HG03139 (cell line): Measurements from ENCODE around the gene GABRR1.

Source experiments
- ATAC-seq: cut with Tn5 transposase; IDR thresholded peaks from one replicate; pipeline ENCODE4 v1.9.1; 2021; ENCODE audit not compliant: unreplicated experiment

Gene GABRR1

DNA sequence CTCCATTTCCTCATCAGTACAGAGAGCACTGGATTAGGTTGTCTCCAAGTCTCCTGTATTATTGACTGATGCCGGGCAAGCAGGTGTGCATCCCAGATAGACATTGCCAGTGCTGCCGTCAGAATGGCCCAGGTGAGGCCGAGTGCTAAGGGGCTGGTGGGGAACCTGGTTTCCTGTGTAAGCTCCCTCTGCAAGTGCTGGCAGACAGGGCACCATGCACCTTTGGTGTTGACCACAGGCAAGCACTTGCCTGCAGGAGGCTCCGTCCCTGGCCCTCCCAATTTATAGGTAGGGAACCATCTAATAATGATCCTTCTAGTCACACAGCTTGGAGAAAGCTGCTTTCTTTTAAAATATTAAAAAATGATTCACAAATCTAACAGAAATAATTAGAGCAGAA lies 747 bp downstream of the GABRR1 start:
- ATAC-seq: no peak

DNA sequence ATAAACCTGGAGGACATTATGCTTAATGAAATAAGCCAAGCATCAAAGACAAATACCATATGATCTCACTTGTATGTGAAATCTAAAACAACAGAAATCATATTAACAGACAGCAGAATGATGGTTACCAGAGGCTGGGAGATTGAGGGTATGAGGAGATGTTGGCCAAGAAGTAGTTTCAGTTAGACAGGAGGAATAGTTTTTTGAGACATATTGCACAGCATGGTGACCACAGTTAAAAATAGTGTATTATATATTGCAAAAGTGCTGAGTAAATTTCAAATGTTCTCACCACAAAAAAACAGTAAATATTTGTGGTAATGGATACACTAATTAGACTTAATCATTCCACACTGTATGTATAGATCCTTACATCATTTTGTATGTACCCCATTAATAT lies 1.8 kb downstream of the GABRR1 start:
- ATAC-seq: no peak

DNA sequence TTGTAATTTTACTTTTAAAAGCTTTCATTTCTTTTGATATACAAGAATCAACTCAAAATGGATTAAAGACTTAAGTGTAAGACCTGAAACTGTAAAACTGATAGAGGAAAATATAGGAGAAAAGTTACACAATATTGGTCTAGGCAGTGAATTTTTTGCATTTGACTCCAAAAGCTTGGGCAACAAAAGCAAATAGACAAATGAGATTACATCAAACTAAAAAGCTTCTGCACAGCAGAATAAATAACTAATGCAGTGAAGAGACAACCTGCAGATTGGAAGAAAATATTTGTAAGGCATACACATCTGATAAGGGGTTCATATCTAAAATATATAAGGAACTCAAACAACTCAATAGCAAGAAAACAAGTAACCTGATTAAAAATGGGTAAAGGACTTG lies 3.0 kb downstream of the GABRR1 start:
- ATAC-seq: no peak

DNA sequence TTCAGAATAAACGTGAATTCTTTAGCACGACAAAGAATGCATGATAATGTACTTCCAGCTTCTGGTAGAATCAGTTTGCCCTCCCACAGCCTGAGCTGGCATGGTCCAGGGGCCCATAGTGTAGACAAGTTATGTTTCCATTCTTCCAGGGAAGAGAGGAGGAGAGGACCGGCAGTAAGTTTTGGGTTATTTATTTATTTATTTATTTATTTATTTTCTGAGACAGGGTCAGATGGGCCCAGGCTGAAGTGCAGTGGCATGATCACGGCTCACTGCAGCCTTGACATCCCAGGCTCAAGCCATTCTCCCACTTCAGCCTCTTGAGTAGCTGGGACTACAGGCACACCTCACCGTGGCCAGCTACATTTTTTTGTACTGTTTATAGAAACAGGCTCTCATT lies 4.7 kb downstream of the GABRR1 start:
- ATAC-seq: no peak

DNA sequence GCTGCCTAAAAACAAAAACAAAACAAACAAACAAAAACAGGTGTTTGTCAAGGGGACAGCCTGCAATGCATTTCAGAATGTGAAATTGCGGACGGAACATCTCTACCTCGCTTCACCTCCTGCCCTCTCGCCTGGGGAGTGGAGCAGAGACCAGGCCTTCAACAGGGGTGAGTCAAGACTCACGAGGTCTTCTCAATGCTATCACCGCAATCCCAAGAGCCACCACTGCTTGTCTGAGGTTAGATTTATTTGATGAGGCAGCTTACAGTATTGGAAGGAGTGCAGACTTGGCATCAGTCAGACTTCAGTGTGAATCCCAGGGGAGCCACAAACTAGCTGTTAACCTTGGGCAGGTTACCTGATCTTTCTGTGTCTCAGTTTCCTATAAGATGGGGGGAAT lies 7.7 kb downstream of the GABRR1 start:
- ATAC-seq: no peak

DNA sequence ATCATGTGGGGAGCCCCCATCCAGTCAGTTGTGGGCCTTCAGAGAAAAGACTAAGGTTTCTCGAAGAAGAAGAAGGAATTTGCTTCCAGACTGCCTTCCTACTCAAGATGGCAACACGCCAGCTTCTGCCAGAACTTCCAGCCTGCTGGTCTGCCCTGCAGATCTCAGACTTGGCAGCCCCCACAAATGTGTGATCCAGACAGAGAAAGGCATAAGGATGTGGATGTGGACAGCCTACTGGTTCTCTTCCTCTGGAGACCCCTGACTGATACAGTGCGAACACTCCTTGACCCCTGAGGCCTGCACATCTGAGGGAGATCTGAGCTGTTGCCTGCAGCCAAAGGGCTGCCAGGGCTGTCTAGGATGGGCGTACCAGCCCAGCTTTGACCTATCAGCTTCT lies 8.6 kb downstream of the GABRR1 start:
- no peak for ATAC-seq

DNA sequence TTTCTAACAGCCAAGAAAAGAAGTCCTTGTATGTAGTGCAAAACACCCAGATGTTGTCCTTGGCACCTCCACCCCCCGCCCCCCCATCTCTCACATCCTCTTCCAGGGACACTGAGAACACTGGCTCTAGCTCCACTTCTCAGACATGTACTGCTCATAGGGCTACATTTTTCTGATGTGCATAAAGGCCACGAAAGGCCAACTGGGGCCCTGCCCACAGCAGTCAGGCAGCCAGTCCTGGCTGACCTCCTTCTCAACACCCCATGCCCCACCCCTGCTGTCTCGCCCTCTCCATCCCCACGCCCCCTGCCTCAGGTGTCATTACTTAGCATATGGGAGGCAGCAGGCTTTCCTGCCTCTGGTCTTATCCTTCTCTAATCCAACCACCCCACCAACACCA lies 11.3 kb downstream of the GABRR1 start:
- no peak for ATAC-seq

DNA sequence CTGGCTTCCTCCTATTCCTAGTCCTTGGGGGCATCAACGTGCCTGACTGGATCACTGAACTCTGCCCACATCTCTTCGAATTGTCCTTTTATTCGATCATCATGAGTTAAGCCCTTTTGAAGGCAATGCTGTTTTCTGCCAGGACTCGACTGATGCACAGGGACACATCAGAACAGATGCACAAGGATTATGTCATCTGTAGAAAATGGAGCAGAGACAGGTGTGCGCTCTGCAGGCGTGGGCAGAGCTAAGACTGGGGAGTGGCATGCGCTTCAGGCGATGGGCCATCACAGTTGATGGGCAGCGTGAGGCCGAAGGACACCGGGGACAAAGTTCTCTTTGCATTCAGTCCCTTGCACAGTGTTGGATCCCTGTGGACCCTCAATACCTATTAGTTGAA lies 13.1 kb downstream of the GABRR1 start:
- ATAC-seq: no peak

DNA sequence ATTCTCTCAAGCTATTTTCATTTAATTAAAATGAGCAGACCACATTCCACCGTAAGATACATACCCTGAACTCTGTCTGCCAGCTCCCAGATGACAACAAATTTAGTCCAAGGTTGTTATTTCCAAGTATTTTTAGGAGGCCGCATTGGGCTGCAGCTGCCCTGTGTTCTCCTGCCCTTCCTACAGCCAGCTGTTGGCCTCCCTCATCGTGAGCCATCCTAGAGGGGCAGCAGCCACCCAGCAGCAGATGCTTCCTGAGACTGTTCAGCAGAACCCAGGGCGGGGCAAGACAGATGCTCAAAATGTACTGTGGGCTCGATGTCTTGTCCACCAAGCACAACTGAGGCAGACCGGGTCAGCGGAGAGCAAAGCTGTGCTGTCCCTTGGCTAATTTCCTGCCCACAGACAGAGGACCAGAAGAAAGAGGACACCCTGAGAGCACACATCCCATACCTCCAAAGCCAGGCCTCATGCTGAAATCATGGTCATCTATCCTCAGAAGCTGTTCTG lies 16.4 kb downstream of the GABRR1 start:
- ATAC-seq: no peak

DNA sequence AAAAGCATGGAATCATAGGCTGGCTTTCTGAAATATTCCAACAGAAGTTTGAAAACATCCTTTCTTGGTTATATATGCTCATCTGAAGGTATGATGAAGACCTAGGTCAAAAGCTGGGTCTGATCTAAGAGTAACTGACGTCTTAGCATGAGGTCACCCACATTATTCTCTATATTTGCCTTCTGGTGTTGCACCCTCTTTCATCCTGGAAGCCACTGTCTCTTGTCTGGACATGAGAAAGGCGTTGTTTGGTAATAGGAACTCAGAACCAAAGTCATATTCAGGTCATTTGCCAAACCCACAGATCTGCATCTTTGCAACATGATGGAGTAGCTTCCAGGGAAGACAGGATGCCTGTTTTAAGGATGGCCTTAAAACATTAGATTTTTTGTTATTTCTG lies 17.6 kb downstream of the GABRR1 start:
- no peak for ATAC-seq

DNA sequence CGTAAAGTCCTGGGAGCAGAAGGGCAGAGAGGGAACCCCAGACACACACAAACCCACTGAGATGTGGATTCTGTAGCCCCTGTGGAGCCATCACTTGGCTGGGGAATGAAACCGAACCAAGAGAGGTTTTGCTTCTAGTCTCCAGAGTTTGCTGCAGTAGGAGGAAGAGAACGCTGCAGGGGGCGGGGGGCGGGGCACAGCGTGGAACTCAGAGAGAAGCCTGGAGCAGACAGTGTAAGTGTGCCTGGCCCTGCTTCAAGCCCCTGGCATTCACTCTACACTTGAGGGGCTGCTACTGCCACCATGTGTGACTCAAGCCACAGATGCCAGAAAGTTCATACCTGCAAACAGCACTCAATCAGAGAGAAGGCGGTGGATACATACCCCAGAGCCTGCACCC lies 18.9 kb downstream of the GABRR1 start:
- no peak for ATAC-seq

DNA sequence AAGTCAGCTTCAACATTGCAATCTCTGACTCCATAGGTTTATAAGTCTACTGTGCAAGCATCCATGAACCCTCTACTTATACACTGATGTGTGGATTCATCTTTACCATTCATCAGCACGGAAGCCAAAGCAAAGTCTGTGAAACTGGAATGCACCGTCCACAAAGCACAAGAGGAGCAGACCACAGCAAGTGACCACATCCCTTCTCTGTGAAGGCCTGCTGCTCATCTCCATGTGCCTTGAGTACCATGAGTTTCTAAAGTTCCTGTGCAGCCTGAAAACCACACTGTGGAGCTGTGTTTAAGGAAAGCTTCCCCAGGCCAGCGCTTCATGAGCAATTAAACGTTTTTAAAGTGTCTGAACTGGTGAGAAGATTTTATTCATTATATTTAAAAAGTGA lies 20.0 kb downstream of the GABRR1 start:
- ATAC-seq: no peak

DNA sequence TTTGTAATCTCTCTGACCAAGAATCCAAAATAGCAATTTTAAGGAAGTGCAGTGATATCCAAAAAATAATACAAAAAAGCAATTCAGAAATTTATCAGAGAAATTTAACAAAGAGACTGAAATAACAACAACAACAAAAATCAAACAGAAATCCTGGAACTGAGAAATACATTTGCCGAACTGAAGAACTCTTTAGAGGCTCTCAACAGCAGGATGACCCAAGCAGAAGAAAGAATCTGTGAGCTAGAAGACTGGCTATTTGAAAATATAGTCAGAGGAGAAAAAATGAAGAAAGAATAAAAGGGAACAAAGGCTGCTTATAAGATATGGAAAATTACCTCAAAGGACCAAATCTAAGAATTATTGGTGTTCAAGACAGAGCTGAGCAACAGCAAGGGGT lies 22.6 kb downstream of the GABRR1 start:
- no peak for ATAC-seq

DNA sequence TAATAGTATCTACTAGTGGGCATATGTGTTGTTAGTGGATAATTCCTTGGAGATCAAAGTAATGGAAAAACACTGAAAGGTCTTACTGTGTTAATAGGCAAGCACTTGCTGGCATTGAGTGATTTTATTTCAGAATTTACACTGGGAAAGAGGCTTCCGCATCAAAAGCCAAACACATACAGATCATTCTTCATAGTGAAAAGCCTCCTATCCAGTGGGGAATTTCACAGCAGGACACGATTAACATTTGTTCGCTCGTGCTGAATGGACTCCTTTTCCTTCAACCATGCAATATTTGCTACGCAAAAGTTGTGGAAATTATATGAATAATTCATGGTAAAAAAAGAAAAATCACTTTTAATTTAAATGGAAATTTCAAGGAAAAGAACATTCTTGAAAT lies 26.4 kb downstream of the GABRR1 start:
- ATAC-seq: no peak

DNA sequence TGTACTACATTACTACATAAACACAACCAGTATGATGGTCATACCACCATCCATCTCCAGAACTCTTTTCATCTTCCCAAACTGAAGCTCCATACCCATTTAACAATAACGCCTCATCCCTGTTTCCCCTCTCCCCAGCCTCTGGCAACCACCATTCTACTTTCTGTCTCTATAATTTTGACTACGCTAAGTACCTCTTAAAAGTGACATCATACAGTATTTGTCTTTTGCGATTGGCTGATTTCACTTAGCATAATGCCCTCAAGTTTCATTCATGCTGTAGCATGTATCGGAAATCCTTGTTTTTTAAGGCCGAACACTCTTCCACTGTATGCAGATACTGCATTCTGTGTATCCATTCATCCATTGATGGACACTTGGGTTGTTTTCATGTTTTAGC lies 29.7 kb downstream of the GABRR1 start:
- no peak for ATAC-seq

DNA sequence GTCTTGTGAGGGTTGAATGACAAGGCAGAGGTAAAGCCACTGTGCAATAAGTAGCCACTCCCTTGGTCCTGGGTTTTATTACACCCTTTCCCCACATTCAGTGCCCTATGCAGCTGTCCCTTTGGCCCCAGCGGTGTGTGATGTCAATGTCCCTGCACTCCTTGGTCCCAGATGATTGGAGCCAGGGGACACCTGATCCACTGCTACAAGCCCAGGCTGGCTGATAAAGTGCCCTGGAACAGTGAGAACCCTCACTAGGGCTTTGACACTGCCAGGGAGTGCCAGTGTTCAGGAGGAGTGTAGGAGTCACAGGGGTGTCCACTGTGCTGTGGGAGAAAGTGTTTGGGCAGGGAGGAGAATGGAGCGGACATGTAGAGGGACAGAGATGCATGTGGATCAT lies 30.4 kb downstream of the GABRR1 start:
- ATAC-seq: no peak

DNA sequence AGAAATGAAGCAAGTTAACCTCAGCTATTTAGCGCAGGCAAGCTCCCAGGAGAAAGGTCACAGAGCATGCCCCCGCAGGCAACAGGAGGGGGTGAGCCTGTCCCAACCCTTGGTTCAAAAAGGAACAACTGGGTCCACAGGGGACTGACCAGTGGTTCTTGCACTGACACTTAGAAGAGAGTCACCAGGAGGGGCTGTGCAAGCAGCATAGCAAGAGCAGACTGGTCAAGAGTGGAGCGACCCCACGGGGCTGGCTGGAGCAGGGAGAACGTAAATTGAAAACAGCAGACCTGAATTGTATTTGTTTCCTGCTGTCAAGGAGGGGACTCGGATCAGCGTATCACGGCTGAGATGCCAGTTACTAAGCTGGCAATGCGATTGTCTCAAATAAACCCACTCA lies 32.8 kb downstream of the GABRR1 start:
- ATAC-seq: no peak

DNA sequence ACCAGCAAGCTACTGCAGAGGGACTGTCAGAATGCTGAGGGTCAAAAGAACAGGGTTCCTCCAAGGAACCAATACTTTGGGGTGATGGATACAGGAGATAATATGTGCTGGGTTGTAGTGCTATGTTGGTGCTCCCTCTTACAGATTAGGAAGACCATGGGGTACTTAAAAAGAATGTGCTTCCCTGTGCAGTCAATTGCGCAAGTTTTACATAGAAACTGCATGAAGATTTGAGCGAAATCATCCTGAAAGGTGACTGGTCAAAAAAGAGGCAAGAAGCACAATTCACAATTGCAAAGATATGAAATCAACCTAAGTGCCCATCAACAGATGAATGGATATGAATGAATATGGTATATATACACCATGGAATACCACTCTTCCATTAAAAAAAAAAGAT lies 33.9 kb downstream of the GABRR1 start:
- no peak for ATAC-seq

DNA sequence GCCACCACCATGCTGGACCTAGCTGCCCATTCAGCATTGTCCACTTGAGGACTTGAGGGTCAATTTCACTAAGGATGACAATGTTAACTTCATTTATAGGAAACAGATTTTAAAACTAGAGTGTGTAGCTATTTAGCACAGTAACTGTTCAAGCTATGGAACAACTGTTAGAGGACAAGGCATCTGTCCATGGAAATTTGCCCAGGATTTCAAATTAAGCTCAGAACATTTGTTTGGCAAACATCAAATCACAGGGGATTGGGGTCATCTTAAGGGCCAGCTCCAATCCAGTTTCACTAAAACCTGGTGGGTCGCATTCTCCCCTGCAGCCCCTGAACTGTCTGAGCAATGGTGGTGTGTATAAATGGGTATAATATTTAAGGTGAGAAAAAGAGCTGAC lies 36.2 kb downstream of the GABRR1 start:
- ATAC-seq: no peak

DNA sequence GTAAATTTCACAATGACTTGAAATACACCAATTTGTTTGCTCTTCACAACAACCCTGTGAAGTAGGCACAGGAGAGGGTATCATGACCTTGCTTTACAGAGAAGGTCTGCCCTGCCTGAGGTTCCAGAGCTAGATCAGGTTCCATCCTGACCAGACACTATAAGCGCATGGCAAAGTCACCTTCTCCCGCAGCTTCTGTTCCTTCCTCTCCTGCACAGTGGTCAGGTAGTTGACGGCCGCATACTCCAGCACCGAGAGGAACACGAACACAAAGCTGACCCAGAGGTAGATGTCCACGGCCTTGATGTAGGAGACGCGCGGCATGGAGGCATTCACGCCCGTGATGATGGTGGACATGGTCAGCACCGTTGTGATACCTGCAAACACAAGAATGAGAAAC lies 37.0 kb downstream of the GABRR1 start:
- no peak for ATAC-seq

DNA sequence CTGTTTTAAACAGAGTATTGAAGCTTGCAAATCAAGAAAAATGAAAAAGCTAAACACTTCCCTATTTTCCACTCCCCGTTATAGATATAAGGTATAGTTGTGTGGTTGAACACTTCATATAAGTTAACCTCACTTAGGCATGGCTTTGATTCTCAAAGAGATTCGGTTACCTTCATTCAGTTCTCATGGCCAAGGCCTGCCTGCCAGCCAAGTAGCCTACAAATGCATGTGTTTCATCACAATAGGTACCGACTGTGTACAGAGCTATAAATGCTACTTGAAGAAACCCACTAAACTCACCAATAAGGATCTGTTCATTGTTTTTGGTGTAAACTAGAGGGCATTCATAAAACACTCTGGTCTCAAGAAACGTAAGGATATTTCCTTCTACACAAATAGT lies 43.5 kb downstream of the GABRR1 start:
- ATAC-seq: no peak

DNA sequence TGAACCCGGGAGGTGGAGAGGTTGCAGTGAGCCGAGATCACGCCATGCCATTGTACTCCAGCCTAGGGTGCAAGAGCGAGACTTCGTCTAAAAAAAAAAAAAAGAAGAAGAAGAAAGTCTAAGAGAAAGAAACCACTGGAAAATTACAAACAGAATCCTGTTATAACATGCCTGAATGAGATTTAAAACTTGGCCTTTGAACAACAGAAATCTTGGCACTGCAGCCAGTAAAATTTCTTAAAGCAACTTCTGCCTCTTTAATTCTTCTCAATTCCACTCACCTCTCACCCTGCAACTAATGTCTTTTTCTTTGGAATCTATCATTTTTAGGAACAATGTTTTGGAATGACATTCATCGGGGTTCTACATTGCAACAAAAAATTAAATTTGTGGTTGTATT lies 45.0 kb downstream of the GABRR1 start:
- ATAC-seq: no peak

DNA sequence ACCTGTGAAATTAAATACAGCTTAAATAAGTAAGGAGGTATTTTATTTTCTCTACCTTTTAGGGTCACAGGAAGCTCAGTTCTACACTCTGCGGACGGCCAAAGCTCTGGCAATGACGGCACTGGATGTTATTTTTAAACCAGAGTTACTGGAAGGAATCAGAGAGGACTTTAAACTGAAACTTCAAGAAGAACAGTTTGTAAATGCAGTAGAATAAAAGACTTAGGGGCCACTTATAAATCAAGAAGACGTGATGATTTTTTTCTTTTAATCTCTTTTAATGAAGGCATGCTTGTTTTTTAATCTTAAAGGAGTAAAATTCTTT lies 55.1 kb downstream of the GABRR1 start:
- no peak for ATAC-seq

DNA sequence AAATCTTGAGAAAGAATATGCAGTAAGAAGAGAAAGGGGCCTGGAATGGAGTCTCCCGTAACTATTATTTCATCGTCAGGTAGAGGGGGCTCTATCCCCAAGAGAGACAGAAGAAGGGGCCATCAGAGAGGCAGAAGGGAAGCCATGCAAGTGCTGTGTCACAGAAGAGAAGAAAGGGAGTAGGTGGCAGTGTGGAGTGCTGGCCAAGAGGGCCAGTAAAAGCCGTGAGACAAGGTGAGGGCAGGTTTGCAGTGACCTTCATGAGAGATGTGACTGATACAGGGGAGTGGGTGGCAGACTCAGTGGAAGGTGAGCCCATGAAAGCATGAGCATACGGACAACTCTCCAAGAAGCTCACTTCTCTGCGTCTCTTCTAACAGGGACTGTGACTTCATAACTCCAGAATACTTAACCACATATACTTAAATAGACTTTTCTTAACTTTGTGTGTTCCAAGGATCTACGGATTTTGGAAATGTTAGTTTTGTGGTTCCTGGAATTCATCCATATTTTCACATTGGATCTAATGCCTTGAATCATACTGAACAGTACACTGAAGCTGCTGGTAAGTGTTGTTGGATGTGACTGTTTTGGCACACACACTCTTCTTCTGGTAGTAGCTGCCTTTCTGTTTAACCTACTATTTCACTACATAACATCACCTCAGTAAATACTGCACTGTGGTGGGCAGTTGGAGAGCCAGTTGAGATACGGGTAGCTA lies 55.7 kb downstream of the GABRR1 start:
- no peak for ATAC-seq
